IMR-90 (cell line): ENCODE measurements around the gene L3MBTL4.

Source experiments
- BHLHE40 ChIP-seq: fragments of 150-350 bp; IDR thresholded peaks from 2 replicates; pipeline ENCODE4 v1.6.1; 2016; ENCODE audit warnings: mild to moderate bottlenecking, low read depth, low read length
- CEBPB ChIP-seq: IDR thresholded peaks from 2 replicates; pipeline ENCODE4 v1.6.1; 2012; ENCODE audit warnings: low read depth, low read length, improper control_type of control experiment
- FOS ChIP-seq: fragments of 150-350 bp; IDR thresholded peaks from 2 replicates; pipeline ENCODE4 v1.6.1; 2016; ENCODE audit warnings: low read depth, low read length
- MAFK ChIP-seq: IDR thresholded peaks from 2 replicates; pipeline ENCODE4 v1.6.1; 2012; ENCODE audit warnings: low read depth, low read length, improper control_type of control experiment
- MAZ ChIP-seq: IDR thresholded peaks from 2 replicates; pipeline ENCODE4 v1.6.1; 2012; ENCODE audit warnings: low read depth, mild to moderate bottlenecking, low read length, improper control_type of control experiment, moderate library complexity, borderline replicate concordance
- MXI1 ChIP-seq: IDR thresholded peaks from 2 replicates; pipeline ENCODE4 v1.6.1; 2012; ENCODE audit warnings: low read depth, mild to moderate bottlenecking, low read length, moderate library complexity, borderline replicate concordance
- NFE2L2 ChIP-seq: fragments of 150-350 bp; IDR thresholded peaks from 2 replicates; pipeline ENCODE4 v1.6.1; 2016; ENCODE audit warnings: low read depth, mild to moderate bottlenecking, low read length
- POLR2A ChIP-seq: IDR thresholded peaks from 2 replicates; pipeline ENCODE4 v1.6.1; 2012; ENCODE audit warnings: mild to moderate bottlenecking, low read depth, low read length
- RAD21 ChIP-seq: IDR thresholded peaks from 2 replicates; pipeline ENCODE4 v1.6.1; 2012; ENCODE audit warnings: low read length, improper control_type of control experiment
- RCOR1 ChIP-seq: IDR thresholded peaks from 2 replicates; pipeline ENCODE4 v1.6.1; 2012; ENCODE audit warnings: mild to moderate bottlenecking, low read length, improper control_type of control experiment; ENCODE audit not compliant: insufficient replicate concordance
- RFX5 ChIP-seq: IDR thresholded peaks from 2 replicates; pipeline ENCODE4 v1.8.0; 2012; ENCODE audit warnings: low read depth, mild to moderate bottlenecking, low read length, moderate library complexity
- SMC3 ChIP-seq: fragments of 150-350 bp; IDR thresholded peaks from 2 replicates; pipeline ENCODE4 v1.6.1; 2016; ENCODE audit warnings: low read depth, mild to moderate bottlenecking, antibody characterized with exemption, low read length, moderate library complexity
- TF ChIP-seq, protein P1 (sequence below): conservative IDR thresholded peaks from 2 replicates; pipeline ENCODE4 v1.5.1; 2012; ENCODE audit warnings: mild to moderate bottlenecking, low read depth, low read length, improper control_type of control experiment
- TF ChIP-seq, protein P2 (sequence below): fragments of 150-350 bp; IDR thresholded peaks from 2 replicates; pipeline ENCODE4 v1.6.1; 2017; ENCODE audit warnings: mild to moderate bottlenecking, antibody characterized with exemption, low read length, low read depth

DNA sequence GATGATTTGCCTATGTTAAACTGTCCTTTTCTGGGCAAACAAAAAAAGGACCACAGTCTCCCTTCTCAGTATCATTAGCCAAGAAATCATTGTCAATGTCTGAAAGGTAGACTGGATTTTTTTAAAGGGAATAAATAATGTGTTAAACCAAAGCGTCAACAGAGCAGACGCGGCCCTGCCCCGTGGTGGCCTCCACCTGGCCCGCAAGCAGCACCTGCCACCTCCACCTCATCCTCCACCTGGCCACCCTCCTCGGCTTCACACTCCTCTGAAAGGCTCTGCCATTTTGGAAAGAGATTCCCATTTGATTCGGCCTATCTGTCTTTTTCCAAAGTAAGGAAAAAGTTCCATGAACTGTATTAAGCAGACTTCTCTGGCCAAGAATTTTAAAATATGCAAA is 451.4 kb downstream of the L3MBTL4 start:
- TF ChIP-seq POLR2A, result no peak
- TF ChIP-seq, protein P1, sequence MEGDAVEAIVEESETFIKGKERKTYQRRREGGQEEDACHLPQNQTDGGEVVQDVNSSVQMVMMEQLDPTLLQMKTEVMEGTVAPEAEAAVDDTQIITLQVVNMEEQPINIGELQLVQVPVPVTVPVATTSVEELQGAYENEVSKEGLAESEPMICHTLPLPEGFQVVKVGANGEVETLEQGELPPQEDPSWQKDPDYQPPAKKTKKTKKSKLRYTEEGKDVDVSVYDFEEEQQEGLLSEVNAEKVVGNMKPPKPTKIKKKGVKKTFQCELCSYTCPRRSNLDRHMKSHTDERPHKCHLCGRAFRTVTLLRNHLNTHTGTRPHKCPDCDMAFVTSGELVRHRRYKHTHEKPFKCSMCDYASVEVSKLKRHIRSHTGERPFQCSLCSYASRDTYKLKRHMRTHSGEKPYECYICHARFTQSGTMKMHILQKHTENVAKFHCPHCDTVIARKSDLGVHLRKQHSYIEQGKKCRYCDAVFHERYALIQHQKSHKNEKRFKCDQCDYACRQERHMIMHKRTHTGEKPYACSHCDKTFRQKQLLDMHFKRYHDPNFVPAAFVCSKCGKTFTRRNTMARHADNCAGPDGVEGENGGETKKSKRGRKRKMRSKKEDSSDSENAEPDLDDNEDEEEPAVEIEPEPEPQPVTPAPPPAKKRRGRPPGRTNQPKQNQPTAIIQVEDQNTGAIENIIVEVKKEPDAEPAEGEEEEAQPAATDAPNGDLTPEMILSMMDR, result no peak
- no peak for TF ChIP-seq MXI1
- TF ChIP-seq, protein P2, sequence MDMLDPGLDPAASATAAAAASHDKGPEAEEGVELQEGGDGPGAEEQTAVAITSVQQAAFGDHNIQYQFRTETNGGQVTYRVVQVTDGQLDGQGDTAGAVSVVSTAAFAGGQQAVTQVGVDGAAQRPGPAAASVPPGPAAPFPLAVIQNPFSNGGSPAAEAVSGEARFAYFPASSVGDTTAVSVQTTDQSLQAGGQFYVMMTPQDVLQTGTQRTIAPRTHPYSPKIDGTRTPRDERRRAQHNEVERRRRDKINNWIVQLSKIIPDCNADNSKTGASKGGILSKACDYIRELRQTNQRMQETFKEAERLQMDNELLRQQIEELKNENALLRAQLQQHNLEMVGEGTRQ, result no peak
- TF ChIP-seq RAD21, result no peak
- TF ChIP-seq BHLHE40, result no peak
- no peak for TF ChIP-seq RFX5
- TF ChIP-seq FOS, result no peak
- TF ChIP-seq CEBPB, result no peak
- no peak for TF ChIP-seq RCOR1
- TF ChIP-seq MAFK, result no peak
- TF ChIP-seq MAZ, result no peak
- TF ChIP-seq NFE2L2, result no peak
- no peak for TF ChIP-seq SMC3
